ENCODE data around the gene ALDH6A1. TPM values are rescaled to one million over a fixed set of nuclear protein-coding genes. Genes with fewer than 3 reads are reported as not detected.
A peak's percentile ranks its signal among the peaks of the same experiment; 100 is the strongest.
"Not testable (repeated sequence)": the region's sequence is repeated elsewhere in the genome, so short reads cannot be mapped to it uniquely, and the experiment has no call there.

ALDH6A1 gene
- total RNA-seq, result 10 to 100 TPM; 25.0 to 25.7 TPM

DNA sequence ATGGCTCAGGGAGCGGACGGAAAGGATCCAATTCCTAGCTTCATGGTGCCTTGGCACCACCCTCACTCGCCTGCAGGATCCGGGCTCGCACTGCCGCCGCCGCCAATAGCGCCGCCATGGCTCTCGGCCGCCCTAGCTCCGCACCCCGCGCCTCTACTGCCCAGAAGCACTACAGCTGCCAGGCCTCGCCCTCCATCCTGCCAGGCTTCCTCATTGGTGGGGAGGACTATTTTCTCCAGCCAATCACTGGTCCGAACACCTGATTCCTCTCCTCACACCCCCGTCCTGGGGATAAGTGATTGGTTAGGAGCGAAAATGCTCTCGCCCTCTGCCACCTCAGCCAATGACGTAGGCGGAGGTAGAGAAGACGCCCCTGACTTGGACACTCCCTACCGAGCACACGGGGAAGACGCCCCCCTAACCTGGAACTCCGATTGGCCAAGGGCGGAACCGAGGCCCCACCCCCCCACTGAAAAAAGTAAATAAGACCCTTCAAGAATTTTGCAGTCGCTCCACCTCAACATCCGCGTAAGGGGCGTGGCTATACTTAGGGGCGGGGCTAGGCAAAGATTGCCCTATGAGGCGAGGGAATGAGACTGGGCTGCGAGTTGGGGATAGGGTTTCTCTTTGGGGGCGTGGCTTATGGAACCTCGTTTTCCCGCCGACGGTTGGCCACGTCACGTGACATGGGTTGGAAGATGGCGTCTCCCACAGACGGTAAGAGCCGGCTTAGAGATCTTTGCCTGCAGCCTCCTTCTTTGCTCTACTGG lies at the start of gene ALDH6A1, which contains the start of gene LIN52:
Gene ALDH6A1, minus strand, starts transcription at position 177 of the 770 bp plus-strand sequence. Its CDS starts 59 bp downstream, at position 118.
Gene LIN52, plus strand, starts transcription at position 680 of the 770 bp plus-strand sequence. Its CDS starts 19 bp downstream, at position 699.
- POLR2A ChIA-PET, result interaction anchor here (1.1 to 1.8 kb wide), 3 partner anchors 66 to 471 kb away, joined by 3 to 8 read pairs (median 4); partner anchors contain the start of genes ACOT6, BBOF1 and ENTPD5
- Mint-ChIP-seq H3K27me3 (no peaks in the 10 kb centered on the region), H3K9me3 (no peaks in the 10 kb centered on the region), H3K4me3 (peak within 1 kb of the TSS; percentile 100), H3K4me1 (ENCODE audit: low read depth) (peaks cover 39% of the 10 kb centered on the region), H3K36me3 (peaks cover 7% of the 10 kb centered on the region), H3K27ac (peak within 1 kb of the TSS; percentile 98)
- intact Hi-C loops (cut with micrococcal nuclease), result loop anchor here (1.0 to 10.0 kb wide), 11 partner anchors 65 to 1026 kb away; partner anchors contain the start of genes AREL1, BBOF1, COQ6 and ENTPD5
- CTCF ChIA-PET, result interaction anchor here (0.9 to 2.0 kb wide), 4 partner anchors 61 to 576 kb away, joined by 3 to 7 read pairs (median 3); no protein-coding TSS in a partner anchor
- DNase-seq, result peak; percentile 100

DNA sequence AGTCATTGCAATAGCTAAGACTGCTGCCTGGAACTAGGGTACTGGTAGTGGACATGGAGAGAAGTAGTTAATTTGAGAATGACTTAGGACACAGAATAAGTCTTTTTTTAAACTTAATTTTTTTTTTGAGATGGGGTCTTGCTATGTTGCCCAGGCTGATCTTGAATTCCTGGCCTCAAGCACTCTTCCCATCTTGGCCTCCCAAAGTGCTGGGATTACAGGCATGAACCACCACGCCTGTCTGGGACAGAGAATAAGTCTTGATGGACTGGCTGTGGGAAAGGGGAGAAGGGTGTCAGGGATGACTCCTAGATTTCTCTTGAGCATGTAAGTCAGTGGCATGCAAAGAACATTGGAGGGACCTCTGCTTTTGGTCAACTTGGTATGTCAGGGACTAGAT lies 43.4 kb upstream of the ALDH6A1 start:
- intact Hi-C loops (cut with micrococcal nuclease), result no loop called here
- H3K36me3 Mint-ChIP-seq, result peaks cover 7% of the 10 kb centered on the region
- CTCF ChIA-PET, result no interaction called here
- H3K9me3 Mint-ChIP-seq, result no peaks in the 10 kb centered on the region
- POLR2A ChIA-PET, result no interaction called here
- no peak overlapping the region for H3K27ac Mint-ChIP-seq
- H3K4me3 Mint-ChIP-seq, result no peak overlapping the region
- no peak for DNase-seq
- no peaks in the 10 kb centered on the region for H3K27me3 Mint-ChIP-seq
- H3K4me1 Mint-ChIP-seq (ENCODE audit: low read depth), result no peaks in the 10 kb centered on the region

DNA sequence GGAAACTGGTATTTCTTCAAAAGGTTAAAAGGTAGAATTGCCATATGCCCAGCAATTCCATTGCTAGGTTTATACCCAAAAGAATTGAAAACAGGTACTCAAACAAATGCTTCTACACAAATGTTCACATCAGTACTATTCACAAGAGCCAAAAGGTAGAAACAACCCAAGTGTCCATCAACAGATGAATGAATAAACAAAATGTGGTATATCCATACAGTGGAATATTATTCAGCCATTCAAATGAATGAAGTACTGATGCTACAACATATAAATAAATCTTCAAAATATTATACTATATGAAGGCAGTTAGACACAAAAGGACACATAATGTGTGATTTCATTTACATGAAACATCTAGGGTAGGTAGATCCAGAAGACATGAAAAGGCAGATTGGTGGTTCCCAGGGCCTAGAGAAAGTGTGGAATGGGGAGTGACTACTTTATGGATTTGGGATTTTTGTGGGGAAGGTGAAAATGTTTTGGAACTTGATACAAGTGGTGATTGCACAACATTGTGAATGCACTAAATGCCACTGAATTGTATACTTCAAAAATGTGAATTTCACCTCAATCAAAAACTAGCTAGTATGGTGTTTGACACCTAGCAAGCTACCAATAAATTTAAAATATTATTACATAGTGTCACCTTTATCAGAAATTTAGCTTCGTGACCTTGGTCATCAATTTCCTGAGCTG lies 42.2 kb upstream of the ALDH6A1 start:
- Mint-ChIP-seq H3K4me1 (ENCODE audit: low read depth) (no peaks in the 10 kb centered on the region), H3K27ac (no peak overlapping the region), H3K27me3 (no peaks in the 10 kb centered on the region), H3K36me3 (peaks cover 7% of the 10 kb centered on the region), H3K4me3 (no peak overlapping the region), H3K9me3 (no peaks in the 10 kb centered on the region)
- POLR2A ChIA-PET, result no interaction called here
- no peak for DNase-seq
- CTCF ChIA-PET, result no interaction called here
- intact Hi-C loops (cut with micrococcal nuclease), result no loop called here

DNA sequence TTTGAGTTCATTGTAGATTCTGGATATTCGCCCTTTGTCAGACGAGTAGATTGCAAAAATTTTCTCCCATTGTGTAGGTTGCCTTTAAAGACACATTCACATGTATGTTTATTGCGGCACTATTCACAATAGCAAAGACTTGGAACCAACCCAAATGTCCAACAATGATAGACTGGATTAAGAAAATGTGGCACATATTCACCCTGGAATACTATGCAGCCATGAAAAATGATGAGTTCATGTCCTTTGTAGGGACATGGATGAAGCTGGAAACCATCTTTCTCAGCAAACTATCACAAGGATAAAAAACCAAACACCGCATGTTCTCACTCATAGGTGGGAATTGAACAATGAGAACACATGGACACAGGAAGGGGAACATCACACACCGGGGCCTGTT lies 41.2 kb upstream of the ALDH6A1 start:
- DNase-seq; H3K4me1 Mint-ChIP-seq (ENCODE audit: low read depth); CTCF ChIA-PET; H3K27me3 Mint-ChIP-seq; H3K27ac Mint-ChIP-seq; H3K4me3 Mint-ChIP-seq; POLR2A ChIA-PET; intact Hi-C loops (cut with micrococcal nuclease); H3K9me3 Mint-ChIP-seq: not testable (repeated sequence)
- H3K36me3 Mint-ChIP-seq, result peaks cover 11% of the 10 kb centered on the region

DNA sequence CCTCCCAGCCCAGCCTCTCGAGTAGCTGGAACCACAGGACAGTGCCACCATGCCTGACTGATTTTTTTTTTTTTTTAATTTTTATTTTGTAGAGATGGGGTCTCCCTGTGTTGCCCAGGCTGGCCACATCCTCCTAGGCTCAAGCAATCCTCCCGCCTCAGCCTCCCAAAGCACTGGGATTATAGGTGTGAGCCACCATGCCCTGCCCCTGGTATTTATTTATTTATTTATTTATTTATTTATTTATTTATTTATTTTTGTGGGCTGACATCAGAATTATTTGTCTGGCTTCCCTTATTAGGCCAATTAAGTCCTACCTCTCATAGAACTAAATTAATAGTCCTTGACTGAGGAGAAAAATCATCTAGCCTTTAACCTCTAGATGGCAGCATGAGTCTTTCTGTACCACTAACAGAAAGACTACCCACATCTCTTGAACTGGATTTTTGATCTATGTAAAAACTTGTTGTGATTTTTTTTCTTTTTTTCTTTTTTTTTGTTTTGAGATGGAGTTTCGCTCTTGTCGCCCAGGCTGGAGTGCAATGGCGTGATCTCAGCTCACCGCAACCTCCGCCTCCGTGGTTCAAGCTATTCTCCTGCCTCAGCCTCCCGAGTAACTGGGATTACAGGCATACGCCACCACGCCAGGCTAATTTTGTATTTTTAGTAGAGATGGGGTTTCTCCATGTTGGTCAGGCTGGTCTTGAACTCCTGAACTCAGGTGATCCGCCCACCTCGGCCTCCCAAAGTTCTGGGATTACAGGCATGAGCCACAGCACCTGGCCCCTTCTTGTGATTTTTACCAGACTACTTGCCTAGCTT lies 27.4 kb upstream of the ALDH6A1 start:
- H3K9me3 Mint-ChIP-seq; H3K4me1 Mint-ChIP-seq (ENCODE audit: low read depth); H3K27me3 Mint-ChIP-seq; H3K4me3 Mint-ChIP-seq; H3K36me3 Mint-ChIP-seq; DNase-seq; H3K27ac Mint-ChIP-seq: not testable (repeated sequence)
- CTCF ChIA-PET, result interaction anchor here (0.6 to 2.5 kb wide), 13 partner anchors 9 to 166 kb away, joined by 3 to 14 read pairs (median 4); no protein-coding TSS in a partner anchor
- intact Hi-C loops (cut with micrococcal nuclease), result loop anchor here (1.0 to 5.0 kb wide), 2 partner anchors 36 to 140 kb away; no protein-coding TSS in a partner anchor
- POLR2A ChIA-PET, result interaction anchor here (0.6 to 0.7 kb wide), 2 partner anchors 194 to 206 kb away, joined by 3 to 4 read pairs; no protein-coding TSS in a partner anchor

GRCh38 chr14:74109369-74109768 lies 25.1 kb upstream of the ALDH6A1 start:
- Mint-ChIP-seq H3K4me1 (ENCODE audit: low read depth) (no peaks in the 10 kb centered on the region), H3K9me3 (no peaks in the 10 kb centered on the region), H3K27ac (no peak overlapping the region), H3K4me3 (no peak overlapping the region), H3K36me3 (peaks cover 12% of the 10 kb centered on the region), H3K27me3 (no peaks in the 10 kb centered on the region)
- CTCF ChIA-PET, result interaction anchor here (1.9 to 2.0 kb wide), 2 partner anchors 143 to 148 kb away, joined by 5 to 7 read pairs; no protein-coding TSS in a partner anchor
- intact Hi-C loops (cut with micrococcal nuclease), result no loop called here
- DNase-seq, result no peak
- POLR2A ChIA-PET, result no interaction called here

DNA sequence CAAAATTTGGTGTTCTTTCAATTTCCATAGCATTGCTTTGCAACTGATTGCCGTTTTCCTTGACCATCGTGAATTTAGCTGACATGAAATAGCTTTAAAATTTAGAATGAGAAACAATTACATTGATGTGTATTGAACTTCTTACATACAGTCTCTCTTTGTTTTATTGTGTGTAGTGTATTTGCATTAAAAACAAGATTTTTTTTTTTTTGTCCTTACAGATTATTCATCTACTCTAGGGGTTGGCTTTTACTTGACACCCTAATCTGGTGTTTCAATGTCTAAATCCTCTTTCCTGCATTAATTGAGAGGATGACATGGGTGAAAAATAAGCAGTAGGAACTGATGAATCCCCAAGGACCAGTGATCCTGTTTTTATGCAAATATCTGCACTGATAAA lies 21.1 kb upstream of the ALDH6A1 start:
- ChIA-PET POLR2A (no interaction called here), CTCF (interaction anchor here (0.9 kb wide), 1 partner anchor 146 kb away, joined by 3 read pairs; no protein-coding TSS in a partner anchor)
- H3K27me3 Mint-ChIP-seq, result no peaks in the 10 kb centered on the region
- intact Hi-C loops (cut with micrococcal nuclease), result no loop called here
- no peak overlapping the region for H3K4me3 Mint-ChIP-seq
- no peak for DNase-seq
- peaks cover 20% of the 10 kb centered on the region for H3K36me3 Mint-ChIP-seq
- H3K4me1 Mint-ChIP-seq (ENCODE audit: low read depth), result no peaks in the 10 kb centered on the region
- H3K9me3 Mint-ChIP-seq, result no peaks in the 10 kb centered on the region
- no peak overlapping the region for H3K27ac Mint-ChIP-seq

DNA sequence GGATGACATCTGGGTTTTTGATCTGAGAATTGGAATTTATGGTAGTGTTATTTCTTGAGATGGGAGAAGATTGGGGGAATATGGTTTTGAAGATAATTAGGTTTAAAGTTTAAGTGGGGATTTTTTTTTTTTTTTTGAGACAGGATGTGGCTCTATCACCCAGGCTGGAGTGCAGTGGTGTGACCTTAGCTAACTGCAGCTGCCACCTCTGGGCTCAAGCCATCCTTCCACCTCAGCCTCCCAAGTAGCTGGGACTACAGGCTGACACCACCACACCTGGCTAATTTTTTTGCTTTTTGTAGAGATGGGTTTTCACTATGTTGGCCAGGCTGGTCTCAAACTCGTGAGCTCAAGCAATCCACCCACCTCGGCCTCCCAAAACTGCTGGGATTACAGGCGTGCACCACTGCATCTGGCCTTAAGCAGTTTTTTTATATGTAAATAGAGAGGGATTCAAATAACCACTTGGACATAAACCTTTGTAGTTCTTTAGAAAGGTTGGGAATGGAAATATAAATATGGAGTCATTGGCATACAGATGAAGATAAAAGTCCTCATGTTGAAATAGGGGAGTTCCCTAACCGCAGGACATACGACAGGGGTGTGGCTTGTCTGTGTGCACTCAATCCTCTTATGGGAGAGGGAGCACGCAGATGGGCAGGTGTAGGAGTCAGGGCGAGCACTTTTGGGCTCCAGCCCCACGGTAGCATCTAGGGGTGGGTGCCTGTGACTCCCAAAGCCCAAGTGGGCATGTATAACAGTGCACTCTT lies 5.2 kb upstream of the ALDH6A1 start:
- peak; percentile 15 for DNase-seq
- Mint-ChIP-seq H3K27ac (no peak overlapping the region), H3K4me1 (ENCODE audit: low read depth) (peaks cover 30% of the 10 kb centered on the region), H3K9me3 (no peaks in the 10 kb centered on the region), H3K27me3 (no peaks in the 10 kb centered on the region), H3K36me3 (peaks cover 14% of the 10 kb centered on the region), H3K4me3 (no peak overlapping the region)
- intact Hi-C loops (cut with micrococcal nuclease), result loop anchor here (10.0 kb wide), 2 partner anchors 165 to 335 kb away; no protein-coding TSS in a partner anchor
- POLR2A ChIA-PET, result no interaction called here
- CTCF ChIA-PET, result no interaction called here

DNA sequence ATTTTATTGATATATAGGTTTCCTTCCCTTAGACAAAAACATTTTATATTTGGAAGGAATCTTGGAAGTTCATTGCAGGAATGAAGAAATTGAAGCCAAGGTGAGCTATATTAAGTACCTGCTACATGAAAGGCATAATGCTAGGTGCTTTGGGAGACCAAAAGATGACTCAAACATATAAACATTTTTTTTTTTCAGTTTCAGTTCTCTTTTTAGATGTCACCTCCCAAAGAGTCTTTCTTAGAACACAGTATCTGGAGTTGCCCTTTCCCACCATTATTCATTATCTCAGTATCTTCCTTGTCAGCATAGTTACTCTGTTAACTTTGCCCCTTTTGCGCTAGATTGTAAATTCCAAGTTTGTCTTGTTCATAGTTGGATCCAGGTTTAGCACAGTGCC lies 1.6 kb upstream of the ALDH6A1 start:
- intact Hi-C loops (cut with micrococcal nuclease), result loop anchor here (1.0 to 10.0 kb wide), 5 partner anchors 169 to 407 kb away; partner anchors contain the start of genes ISCA2 and NPC2
- ChIA-PET POLR2A (interaction anchor here (0.6 to 1.8 kb wide), 7 partner anchors 67 to 1095 kb away, joined by 3 to 8 read pairs (median 4); partner anchors contain the start of genes BBOF1, ENTPD5 and ZNF410), CTCF (interaction anchor here (1.4 kb wide), 1 partner anchor 578 kb away, joined by 3 read pairs; no protein-coding TSS in a partner anchor)
- no peaks in the 10 kb centered on the region for H3K27me3 Mint-ChIP-seq
- peak overlapping the region; percentile 98 for H3K27ac Mint-ChIP-seq
- H3K4me3 Mint-ChIP-seq, result peak overlapping the region; percentile 100
- H3K9me3 Mint-ChIP-seq, result no peaks in the 10 kb centered on the region
- peaks cover 42% of the 10 kb centered on the region for H3K4me1 Mint-ChIP-seq (ENCODE audit: low read depth)
- no peak for DNase-seq
- peaks cover 9% of the 10 kb centered on the region for H3K36me3 Mint-ChIP-seq

DNA sequence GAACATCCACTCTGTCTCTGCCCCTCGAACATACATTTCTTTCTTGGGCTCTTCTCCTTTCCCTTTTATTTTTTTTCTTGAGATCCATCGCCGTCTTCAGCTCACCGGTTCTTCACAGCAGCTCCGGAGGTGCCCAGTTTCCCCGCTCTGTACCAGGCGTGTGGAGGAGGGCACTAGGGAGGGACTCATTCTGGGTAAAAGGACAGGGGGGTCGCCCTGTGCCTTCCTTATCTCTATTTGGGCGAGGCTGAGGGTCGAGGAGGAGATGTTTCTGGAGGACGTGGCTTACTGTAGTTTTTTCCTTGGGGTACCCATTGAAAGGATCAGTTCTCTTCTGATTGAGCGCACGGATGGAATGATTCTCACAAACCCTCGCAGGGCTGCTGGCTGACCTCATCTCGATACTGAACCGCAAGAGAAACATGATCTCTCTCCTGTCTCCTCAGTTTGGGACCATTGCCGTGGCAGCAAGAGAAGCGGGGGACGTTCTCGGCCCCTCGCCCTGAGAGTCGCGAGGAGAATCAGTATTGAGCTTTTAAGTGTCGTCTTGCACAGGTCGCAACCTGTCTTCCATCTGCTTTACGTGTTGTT lies 889 bp upstream of the ALDH6A1 start:
- peak; percentile 72 for DNase-seq
- H3K9me3 Mint-ChIP-seq, result no peaks in the 10 kb centered on the region
- CTCF ChIA-PET, result interaction anchor here (0.9 to 1.4 kb wide), 2 partner anchors 165 to 577 kb away, joined by 3 read pairs; no protein-coding TSS in a partner anchor

More for the DNA sequence above, 889 bp upstream of the ALDH6A1 start:
- POLR2A ChIA-PET, result interaction anchor here (0.6 to 1.8 kb wide), 7 partner anchors 66 to 1095 kb away, joined by 3 to 8 read pairs (median 4); partner anchors contain the start of genes ACOT6, BBOF1 and ENTPD5
- Mint-ChIP-seq H3K36me3 (peaks cover 7% of the 10 kb centered on the region), H3K4me1 (ENCODE audit: low read depth) (peaks cover 42% of the 10 kb centered on the region), H3K27me3 (no peaks in the 10 kb centered on the region), H3K4me3 (peak overlapping the region; percentile 100), H3K27ac (peak overlapping the region; percentile 98)
- intact Hi-C loops (cut with micrococcal nuclease), result loop anchor here (1.0 to 10.0 kb wide), 5 partner anchors 170 to 408 kb away; partner anchors contain the start of genes ISCA2 and NPC2

Data from activated CD4-positive, alpha-beta memory T cell treated with anti-CD3 and anti-CD28 coated beads for 36 hours (primary cell).